WI38 (cell line): ENCODE data around the gene GUCA2B.

Experiments
- H3K4me3 ChIP-seq: 2 replicates; pipeline ENCODE4 v1.5.1; 2011; ENCODE audit warnings: low read depth, mild to moderate bottlenecking, control low read depth, low read length
- TF ChIP-seq, protein P1 (sequence below): IDR thresholded peaks from 2 replicates; pipeline ENCODE4 v1.5.1; 2012; ENCODE audit warnings: low read depth, mild to moderate bottlenecking, control low read depth, low read length

Gene GUCA2B

DNA sequence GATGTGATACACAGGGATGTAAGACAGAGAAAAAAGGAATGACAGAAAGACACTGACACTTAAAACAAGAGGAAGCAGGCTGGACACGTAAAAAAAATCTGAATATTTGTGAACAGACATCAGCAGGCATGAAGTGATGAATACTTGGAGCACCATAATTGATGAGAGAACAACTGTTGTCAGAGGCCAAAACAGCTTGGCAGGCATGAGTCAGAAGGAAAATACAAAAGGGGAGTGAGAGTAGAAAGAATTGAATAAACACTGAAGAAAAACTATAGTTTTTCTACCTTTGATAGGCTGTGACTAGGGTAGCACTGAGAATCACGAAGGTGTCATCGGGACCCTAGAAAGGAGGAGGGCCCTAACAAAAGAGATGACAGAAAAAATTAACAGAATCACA, 32.9 kb downstream of the GUCA2B start:
- TF ChIP-seq, protein P1, sequence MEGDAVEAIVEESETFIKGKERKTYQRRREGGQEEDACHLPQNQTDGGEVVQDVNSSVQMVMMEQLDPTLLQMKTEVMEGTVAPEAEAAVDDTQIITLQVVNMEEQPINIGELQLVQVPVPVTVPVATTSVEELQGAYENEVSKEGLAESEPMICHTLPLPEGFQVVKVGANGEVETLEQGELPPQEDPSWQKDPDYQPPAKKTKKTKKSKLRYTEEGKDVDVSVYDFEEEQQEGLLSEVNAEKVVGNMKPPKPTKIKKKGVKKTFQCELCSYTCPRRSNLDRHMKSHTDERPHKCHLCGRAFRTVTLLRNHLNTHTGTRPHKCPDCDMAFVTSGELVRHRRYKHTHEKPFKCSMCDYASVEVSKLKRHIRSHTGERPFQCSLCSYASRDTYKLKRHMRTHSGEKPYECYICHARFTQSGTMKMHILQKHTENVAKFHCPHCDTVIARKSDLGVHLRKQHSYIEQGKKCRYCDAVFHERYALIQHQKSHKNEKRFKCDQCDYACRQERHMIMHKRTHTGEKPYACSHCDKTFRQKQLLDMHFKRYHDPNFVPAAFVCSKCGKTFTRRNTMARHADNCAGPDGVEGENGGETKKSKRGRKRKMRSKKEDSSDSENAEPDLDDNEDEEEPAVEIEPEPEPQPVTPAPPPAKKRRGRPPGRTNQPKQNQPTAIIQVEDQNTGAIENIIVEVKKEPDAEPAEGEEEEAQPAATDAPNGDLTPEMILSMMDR = no peak
- H3K4me3 ChIP-seq = no peak overlapping the region

DNA sequence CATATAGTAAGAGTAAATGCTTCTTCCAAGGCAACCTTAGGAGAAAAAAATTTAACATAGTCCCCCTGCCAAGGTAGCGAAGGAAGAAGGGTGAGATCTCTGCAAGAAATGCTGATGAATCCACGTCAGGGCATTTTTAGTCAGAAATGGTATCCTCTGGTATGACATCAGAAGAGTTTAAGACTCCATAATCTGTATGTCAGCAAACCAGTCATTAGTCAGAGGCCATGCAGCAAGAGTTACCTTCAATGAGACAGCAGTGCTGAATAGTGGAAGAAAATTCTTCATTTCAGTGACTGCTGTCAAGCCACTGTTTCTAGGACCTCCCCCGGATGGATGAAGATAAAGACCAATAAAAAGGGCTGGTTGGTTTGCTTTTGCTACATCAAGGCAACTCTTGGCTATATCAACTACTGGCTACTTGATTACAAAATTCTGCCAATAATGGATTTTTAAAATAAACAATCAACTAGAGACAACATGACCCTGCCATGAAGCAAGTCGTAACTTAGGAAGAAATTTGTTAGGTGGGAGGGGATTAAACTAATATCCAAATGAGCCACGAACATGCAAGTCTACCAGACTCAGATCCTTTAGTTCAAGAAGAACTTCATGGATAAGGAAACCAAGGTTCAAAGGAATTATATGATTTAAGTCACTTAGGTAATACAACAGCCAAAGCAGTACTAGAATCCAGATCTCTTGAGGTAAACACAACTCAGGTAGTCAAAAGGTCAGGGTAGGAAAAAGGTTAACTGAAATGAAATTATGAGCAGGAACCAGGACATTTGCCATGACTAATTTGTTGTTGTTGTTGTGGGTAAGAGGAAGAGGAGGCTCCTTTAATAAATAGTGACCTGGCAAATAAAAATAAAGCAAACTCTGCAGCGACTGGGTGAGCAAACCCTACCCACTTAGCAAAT, 37.0 kb downstream of the GUCA2B start:
- TF ChIP-seq, protein P1 = no peak
- no peak overlapping the region for H3K4me3 ChIP-seq

DNA sequence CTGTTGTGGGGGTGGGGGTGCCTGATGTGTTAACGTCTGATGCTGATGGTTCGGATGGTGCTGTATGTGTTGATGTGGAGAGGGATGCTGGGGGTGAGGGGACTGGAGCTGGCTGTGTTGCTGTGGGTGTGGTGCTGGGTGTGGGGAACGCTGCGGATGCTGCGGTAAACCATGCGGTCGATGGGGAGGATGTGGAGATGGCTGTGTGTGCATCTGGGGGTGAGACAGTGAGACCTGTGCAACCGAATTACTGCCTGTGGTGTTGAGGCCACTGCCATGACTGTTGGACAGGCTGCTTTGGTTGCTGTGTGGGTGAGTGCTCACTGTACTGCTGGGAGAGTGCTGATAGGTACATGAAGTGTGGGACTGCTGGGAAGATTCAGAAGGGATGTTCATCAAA, 38.1 kb downstream of the GUCA2B start:
- H3K4me3 ChIP-seq = no peak overlapping the region
- TF ChIP-seq, protein P1 = no peak

DNA sequence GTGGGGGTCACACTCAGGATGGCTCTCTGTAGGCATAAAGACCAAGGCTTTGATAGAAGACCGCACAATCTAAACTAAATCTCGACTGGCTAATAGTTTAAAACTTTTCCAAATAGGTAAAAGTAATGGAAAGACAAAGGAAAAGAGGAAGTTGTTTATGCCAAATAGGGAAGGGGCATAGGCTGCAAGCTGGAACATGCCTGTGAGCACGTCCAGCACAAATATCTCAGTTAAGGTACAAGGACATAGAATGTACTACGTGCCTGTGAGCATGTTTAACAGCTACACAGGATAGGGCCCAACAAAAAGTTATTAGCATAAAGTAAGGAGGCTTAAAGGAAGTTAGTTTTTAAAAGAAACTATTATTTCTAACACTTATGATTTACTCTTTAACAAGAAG, 38.9 kb downstream of the GUCA2B start:
- TF ChIP-seq, protein P1 = no peak
- H3K4me3 ChIP-seq = no peak overlapping the region

DNA sequence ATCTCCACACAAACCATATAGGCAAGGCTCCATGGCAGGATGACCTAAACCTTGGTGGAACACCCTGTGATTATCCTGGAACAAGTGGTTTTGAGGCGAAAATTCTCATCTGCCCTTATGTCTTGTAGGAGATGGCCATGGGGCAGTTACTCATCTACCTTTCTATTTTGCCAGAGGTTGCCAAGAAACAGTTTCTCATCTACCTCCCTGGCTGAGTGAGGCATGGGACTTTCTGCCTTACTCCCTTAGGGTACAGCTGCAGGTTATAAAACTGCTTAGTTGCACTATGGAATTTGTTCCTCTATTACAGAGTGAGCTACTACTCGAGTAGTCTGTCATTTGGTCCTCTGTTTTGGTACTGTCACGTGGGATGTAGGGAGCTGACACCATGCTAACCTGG, 42.6 kb downstream of the GUCA2B start:
- no peak overlapping the region for H3K4me3 ChIP-seq
- TF ChIP-seq, protein P1 = no peak

DNA sequence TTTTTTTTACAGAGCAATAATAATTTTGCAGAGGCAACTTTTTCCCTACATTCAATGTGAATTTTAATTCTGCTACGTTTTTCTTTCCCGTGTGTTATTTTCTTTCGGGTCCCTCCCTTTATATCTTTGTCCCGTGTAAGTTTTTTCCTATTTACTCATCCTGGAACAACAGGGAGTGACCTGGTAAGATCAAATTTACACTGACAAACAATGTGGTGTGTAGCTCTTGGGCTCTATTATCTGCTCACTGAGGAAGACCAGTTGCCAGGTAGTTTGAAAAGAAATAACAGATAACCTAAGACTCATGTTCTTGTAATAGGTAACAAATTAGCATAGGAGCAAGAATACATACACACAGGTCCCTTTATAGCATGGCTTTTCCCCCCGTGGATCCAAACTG, 45.0 kb downstream of the GUCA2B start:
- H3K4me3 ChIP-seq = no peak overlapping the region

DNA sequence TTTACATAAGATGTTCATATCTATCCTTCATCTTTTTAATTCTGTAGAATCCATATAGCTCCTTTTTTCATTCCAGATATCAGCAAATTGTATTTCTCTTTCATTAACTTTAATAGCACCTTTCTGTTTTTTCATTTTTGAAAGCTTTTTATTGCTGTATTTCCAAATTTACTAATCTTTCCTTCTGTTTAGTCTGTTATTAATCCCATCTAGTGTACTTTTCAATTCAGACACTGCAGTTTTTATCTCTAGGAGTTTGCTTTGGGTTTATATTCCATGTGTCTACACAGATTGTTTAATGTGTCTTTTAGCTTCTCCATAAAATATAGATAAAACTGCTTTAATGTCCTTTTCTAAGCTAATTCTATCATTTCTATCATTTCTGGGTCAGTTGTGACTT, 48.8 kb downstream of the GUCA2B start:
- H3K4me3 ChIP-seq = no peak overlapping the region
- TF ChIP-seq, protein P1 = no peak

More for the DNA sequence above, 45.0 kb downstream of the GUCA2B start:
- TF ChIP-seq, protein P1 = no peak
